ENCODE data around the gene GRK2. TPM values are rescaled to one million over a fixed set of nuclear protein-coding genes. Genes with fewer than 3 reads are reported as not detected.
A peak's percentile ranks its signal among the peaks of the same experiment; 100 is the strongest.

GRK2 gene
- total and polyA plus RNA-seq, 9 of the 15 experiments (the other 6 are each of a cell fraction or from before 2014, with no cell fraction given), result 0.24 to 95.8 (median 56.5) TPM

GRCh38 chr11:67312187-67313021 lies 46.1 kb downstream of the GRK2 start (continued):
- TF ChIP-seq PREB (CRISPR knock-in tag; IDR thresholded peaks at IDR 0.05) (no peak), TAL1 (IDR thresholded peaks at IDR 0.05) (no peak), RBM39 (optimal IDR thresholded peaks at IDR 0.05; ENCODE audit: low read depth, low read length) (no peak), PBX2 (CRISPR knock-in tag; IDR thresholded peaks at IDR 0.05; ENCODE audit: low read depth) (no peak), PBX2 (tag; conservative IDR thresholded peaks at IDR 0.05; ENCODE audit: low read depth) (no peak), GABPB2 (CRISPR knock-in tag; conservative IDR thresholded peaks at IDR 0.05) (no peak), GTF2B (IDR thresholded peaks at IDR 0.05; ENCODE audit: extremely low read depth, insufficient read length) (no peak), ZBTB34 (CRISPR knock-in tag; IDR thresholded peaks at IDR 0.05) (no peak), ZNF830 (CRISPR knock-in tag; IDR thresholded peaks at IDR 0.05) (no peak), U2AF1 (optimal IDR thresholded peaks at IDR 0.05; ENCODE audit: low read depth, low read length) (no peak), FOXM1 (IDR thresholded peaks at IDR 0.05; ENCODE audit: low read depth) (no peak), FOXM1 (CRISPR knock-in tag; IDR thresholded peaks at IDR 0.05; ENCODE audit: low read depth) (no peak), ZBTB1 (CRISPR knock-in tag; IDR thresholded peaks at IDR 0.05; ENCODE audit: borderline replicate concordance, low read depth) (no peak), ZBTB7A (IDR thresholded peaks at IDR 0.05; ENCODE audit: borderline replicate concordance, control insufficient read depth, low read depth, low read length) (no peak), CBX3 (IDR thresholded peaks at IDR 0.05; ENCODE audit: borderline replicate concordance in 1 of 2, low read length in 2 of 2) (no peak; a peak in 1 of 3 replicates), CGGBP1 (CRISPR knock-in tag; IDR thresholded peaks at IDR 0.05) (no peak), NUFIP1 (IDR thresholded peaks at IDR 0.05; ENCODE audit: partially characterized antibody) (no peak), ZBTB43 (CRISPR knock-in tag; IDR thresholded peaks at IDR 0.05) (no peak), RBM34 (IDR thresholded peaks at IDR 0.05; ENCODE audit: borderline replicate concordance, insufficient read depth, low read length) (no peak), SMAD4 (CRISPR knock-in tag; conservative IDR thresholded peaks at IDR 0.05) (peak; percentile 78)

Measured in K562 (cell line).